Activated CD8-positive, alpha-beta memory T cell treated with anti-CD3 and anti-CD28 coated beads for 48 hours (primary cell): Measurements from ENCODE around the gene ACOX3.

ENCODE experiments used
- DNase-seq, 3 experiments: peaks; one replicate each; pipeline ENCODE4 v3.0.0-alpha.2; 2020; ENCODE audit warnings: low read depth in 2 of 3, low spot score in 2 of 3

ACOX3 gene

DNA sequence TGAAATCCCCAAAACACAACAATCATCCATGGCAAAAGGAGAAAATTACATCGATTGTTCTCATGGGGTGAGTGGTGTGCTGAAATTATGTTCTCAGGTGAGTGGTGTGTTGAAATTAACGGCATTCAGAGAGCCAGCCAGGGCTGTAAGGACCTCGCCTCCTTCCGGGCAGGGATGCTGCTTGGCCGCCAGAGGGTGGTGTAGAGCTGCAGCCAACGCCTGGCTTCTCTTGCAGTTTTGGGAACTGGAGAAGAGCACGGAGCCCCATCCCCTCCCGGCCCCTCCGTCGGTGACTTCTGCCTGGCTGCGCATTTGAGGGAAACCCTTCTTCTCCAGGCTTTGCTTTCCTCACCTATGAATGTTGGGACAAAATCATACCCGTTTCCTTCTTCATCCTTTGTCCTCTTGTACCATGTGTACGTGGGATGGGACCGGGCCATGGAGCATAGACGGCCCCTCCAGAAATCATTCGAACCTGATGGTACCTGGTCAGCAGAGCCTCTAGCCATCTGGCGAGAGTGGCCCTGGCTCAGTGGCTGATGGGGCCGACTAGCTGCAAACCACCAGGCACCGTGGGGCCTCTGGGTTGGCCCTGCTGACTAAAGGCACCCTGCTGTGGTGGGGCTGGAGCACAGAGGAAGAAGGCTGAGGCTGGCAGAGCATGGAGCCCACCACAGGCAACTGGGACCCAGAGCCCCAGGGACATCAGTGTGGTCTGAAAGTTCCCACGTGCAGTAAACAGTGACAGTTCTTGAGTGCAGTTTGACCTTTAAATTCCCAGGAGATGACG is 28.4 kb upstream of the ACOX3 start:
- DNase-seq: peak in 2 of 3 experiments; percentile 10 to 29

DNA sequence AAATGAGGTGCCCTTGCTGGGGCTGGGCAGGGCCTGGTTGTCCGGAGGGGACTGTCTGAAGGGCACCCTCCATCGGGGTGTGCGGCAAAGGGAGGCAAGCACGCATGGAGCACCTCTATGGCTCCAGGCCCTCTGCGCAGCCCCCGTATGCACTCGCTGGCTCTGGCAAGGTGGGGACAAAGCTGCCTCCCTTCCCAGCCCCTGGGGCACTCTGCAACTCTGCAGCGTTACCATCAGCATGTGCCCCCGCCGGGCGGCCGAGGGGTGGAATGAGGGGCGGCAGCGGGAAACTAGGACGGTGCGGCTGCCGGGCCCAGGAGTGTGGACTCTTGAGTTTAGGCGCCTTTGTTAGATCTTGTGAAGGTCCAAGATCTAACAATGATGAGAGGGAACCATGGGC is 26.5 kb upstream of the ACOX3 start:
- DNase-seq: no peak

DNA sequence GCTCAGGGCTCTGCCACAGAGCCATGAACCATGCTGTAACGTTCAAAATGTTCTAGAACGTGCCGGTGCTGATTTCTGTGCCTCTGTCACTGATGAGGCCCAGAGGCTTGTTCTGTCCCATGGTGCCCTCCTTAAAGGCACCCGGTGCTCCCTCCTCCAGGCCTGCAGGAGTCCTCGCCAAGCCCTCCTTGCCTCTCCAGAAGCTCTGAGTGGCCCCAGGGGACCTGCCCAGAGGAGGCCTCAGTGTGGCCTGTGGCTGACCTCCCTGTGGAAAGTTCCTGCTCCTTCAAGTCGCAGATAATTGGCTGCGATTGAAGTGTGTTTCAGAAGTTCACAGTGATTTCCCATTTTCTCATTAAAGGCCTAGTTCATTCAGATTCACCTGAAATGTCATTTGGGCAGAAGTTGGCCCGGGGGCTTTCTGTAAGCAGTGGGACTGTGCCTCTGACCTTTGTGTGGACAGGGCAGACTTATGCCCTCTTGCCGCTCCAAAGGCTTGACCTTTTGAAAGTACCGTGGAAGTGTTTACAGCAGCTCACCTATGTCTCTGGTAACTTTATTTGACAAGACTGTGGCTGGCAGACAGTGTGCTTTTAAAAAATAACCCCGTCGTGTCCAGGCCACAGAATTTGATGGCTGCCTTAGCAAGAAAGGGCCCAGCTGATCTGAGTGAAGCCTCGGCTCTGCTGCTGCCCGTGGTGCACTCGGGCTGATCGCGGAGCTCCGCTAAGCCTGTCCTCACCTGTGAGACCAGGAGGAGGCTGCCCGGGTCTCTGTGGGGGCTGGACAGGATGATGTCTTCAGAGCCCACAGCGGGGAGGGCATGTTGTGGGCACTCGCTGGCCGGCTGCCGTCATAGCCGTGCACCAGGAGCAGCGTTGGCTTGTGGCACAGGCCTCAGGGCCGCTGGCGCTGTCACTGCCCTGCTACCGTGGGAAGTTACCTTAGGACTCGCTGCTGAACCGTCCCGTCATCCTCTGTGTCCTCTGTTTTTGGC is 25.4 kb upstream of the ACOX3 start:
- DNase-seq: no peak

DNA sequence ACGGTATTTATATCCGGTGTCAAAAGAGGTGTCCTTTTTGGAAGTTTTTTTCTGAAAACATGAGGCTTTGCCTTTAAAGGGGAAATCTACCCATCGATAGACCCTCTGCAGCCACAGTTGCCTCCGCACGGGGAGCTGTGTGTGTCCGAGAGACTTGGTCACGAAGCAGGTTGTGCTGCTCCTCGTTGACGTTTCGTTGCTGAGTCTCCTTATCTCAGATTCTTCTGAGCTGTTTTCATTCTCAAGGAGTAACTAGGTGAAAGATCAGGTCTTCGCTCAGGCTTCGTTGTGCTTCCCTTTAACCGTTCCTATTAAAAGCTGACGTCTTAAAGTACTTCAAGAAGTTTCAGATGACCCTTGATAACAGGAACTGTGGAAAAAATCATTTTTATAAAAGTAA is 23.9 kb upstream of the ACOX3 start:
- no peak for DNase-seq

DNA sequence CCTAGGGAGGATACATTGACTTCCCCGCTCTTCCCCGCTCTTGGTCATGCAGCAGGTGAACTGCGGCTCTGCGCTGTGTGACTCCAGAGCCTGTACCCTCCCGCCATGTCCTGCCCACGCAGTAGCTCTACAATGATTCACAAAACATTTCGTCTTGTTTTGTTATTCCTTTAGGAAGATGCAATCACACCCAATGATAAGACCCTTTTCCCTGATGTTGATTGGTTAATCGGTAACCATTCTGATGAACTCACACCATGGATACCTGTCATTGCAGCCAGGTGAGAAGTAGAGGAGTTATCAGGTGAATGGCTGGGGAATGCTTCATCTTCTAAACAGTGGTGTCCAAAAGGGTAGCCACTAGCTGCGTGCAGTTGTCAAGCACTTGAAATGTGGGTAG is 23.3 kb upstream of the ACOX3 start:
- DNase-seq: no peak

DNA sequence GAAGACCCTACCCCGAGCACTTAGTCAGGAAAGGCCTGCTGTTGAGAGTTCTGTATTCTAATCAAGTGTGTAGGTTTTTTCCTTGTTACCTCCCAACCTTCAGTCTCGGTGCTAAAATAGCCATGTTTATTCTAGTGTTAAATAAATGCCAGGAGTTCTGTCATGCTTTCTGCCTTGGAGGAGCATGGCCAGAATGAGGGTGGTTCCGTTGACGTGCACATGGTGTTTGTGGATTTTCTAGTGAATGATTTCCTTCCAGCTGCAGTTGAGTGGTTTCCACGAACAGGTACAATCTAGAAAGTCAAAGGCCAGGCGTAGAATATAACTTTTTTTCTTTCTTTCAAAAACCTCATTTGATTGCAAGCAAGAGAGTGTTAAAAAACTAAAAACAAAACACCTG is 21.1 kb upstream of the ACOX3 start:
- DNase-seq: no peak

DNA sequence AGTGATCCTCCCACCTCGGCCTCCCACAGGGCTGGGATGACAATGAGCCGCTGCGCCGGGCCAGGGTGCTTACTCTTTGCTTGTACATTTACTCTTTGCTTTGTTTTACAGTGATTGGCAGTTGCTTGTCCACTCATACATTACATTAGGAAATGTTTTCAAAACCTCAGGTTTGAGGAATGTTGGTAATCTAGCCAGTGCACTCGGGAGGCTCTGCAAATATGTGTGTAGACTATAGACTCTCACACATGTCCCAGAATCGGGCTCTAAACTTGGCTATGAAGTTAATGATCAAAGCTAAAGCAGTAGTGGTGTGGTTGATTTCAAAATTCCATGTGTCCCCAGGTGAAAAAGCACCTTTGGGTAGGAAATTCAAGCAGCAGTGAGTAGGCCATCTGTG is 20.6 kb upstream of the ACOX3 start:
- no peak for DNase-seq

DNA sequence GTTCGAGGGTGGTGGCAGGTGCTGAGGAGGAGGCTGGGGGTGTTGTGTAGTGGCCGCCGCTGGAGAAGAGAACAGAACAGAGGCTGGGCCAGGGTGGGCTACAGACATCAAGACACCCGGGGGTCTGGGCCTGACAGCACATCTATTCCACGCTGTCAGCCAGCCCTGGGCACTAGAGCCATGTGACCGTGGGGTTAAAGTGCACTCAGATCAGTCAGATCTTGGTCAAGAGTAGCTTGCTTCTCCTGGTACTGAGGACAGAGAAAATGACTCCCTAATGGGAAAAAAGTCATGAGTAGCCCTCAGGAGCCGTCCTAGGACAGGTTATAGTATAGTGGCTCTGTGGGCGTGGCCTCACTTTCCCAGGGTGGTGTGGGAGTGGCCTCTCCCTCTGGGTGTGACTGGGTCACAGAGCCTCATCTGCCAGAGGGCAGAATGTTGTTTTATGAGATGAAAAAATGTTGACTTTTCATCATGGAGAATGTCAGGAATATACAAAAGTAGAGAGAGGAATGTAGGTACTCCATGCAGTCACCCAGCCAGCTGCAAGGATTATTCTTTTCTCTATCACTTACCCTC is 19.4 kb upstream of the ACOX3 start:
- DNase-seq: no peak

DNA sequence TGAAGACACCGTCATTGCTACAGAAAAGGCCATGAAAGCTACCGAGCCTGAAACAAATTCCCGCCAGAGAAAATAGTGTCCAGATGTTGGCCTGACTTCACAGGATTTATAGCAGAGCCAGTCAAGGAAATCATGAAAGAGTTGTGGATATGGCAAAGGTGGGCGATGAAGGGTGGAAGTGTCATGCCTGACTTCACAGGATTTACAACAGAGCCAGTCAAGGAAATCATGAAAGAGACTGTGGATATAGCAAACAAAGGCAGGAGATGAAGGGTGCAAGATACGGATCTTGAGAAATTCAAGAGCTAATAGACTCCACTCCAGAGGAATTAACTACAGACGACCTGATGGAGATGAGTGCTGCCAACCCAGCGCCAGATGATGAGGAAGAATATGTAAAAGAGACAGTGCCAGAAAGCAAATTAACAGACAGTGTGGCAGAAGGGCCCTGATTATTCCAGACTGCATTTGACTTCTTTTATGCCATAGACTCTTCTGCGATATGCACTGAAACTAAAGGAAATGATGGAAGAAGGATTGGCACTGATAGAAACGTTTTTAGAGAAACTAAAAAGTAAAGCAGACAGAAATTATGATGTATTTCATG is 17.2 kb upstream of the ACOX3 start:
- no peak for DNase-seq

DNA sequence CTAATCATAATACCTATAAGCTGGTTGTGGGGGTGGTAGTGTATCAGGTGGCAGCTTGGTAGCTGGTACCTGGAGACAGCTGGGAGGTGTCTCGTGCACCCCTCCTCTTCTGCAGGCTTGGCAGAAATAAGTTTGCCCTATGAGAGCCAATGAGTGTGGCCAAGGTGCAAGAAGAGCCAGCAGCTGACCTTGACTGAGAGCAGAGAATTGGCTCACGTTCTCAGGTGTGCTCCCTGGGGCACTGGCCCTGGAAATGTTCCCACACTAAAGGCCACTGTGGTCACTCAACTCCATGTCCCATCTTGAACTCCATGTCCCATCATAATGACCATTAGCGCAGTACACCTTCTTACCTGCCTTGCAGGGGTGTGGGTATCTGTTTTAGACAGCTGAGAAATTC is 13.4 kb upstream of the ACOX3 start:
- DNase-seq: no peak

DNA sequence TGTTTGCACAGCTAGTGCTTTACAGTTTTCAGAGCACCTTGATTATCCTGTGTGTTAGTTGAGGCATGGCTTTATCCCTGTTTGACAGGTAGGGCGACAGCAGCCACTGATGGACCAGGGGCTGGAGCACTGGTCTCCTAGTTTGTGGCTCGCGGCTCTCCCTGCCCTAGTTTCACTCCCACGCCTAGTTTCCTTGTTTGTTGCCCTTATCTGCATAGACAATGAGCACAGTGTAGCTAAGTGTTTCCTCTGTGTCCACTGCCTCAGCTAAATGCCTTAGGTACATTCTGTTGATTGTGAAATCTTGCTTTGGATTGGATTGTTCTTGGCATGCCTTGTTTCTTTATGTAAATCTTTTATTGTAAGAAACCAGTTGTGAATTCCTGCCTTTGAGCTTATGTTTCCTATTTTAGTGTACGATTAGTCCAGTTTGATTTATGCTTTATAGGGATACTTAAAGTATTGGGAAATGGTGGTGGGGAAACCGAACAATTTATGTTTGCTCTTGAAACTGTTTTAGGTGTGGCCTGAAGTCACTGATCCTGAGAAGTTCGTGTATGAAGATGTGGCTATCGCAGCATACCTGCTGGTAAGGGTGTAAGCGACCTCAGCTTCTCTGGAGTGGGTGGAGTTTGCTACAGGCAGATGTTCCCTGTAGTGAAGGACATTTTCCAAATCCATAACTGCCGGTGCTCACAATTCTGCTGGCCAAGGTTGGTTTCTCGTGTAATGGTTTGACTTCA is 11.1 kb upstream of the ACOX3 start:
- no peak for DNase-seq

DNA sequence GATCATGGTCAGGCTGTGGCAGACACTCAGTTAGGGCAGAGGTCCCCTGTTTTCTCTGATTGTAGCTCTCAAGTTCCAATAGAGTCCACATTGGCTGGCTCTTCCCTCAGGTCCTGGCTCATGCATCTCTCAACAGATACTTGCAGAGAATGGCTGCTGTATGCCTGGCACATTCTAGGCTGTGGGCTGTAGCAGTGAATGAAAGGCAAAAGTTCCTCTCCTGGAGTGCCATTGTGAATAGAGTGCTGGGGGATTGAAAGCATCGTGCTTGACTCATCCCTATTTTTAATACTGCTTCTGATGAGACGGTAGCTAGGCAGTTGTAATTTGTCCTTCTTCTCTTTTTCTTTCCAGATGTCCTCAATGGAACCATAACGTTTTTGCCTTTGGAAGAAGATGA is 5.6 kb upstream of the ACOX3 start:
- no peak for DNase-seq

DNA sequence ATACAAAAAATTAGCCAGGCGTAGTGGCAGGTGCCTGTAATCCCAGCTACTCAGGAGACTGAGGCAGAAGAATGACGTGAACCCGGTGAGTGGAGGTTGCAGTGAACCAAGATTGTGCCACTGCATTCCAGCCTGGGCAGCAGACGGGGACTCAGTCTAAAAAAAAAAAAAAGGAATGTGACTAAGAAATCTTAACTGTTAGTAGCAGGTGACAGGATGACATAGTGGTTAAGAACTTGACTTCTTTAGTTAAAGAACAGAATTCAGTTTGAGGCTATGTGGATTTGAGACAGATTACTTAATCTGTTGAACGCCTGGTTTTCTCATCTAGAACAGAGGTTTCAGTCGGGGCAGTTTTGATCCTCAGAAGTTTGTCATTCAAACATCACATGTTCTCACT is 3.3 kb upstream of the ACOX3 start:
- DNase-seq: no peak

DNA sequence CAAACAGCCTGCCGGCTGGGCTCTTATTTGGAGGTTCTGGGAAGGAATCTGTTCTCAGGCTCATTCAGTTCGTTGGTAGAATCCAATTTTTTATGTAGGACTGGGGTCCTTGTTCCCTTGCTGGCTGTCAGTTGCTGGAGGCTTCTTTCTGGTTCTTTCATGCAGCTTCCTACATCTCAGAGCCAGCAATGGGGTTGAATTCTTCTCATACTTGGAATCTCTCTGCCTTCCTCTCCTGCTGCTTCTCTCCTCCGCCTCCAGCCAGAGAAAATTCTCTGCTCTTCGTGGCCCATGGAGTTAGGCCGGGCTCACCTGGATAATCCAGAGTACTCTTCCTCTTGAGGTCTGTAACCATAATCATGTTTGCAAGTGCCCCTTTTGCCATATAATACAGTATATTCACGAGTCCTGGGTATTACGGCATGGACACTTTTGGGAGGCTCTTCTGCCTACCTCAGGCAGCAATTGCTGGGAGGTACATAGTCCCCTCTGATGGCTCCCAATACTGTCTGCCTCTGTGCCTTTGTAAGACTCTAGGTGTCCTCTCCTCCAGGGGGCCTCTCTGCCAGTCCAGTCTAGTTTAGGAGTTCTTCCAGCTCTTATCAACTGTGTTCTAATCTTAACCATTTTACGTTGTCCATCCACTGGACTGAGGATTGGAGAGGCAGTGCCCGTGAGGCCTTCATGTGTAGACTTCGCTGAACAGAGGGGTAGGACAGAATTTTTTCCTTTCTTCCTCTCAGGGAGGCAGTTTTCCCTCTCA is 2.3 kb upstream of the ACOX3 start:
- DNase-seq: no peak

DNA sequence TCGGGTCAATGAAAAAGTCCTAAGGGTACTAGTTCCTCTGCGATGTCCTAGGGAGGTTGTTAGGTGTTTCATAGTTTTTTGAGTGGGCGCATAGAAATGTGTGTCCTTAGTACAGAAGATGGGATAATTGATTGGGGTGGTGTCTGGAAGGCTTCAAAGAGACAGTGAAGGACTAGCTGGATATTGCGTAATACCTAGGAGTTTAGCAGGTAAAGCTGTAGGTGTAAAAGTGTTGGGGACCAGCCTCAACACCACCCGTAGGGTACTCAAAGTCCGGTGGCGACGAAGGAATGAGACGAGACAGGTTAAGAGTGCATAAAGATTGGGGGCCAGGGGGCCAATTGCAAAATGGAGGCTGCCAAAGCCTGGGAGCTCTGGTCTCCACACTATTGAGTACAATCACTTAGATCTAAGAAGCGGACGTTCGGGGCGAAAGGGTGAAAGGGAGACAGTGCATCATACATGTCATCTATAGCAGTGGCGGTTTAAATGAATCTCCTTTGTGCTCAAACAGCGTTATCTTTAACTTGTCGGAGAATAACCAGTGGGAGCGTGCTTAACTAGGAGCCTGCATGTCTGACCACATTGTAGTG is 1.1 kb upstream of the ACOX3 start:
- DNase-seq: no peak

DNA sequence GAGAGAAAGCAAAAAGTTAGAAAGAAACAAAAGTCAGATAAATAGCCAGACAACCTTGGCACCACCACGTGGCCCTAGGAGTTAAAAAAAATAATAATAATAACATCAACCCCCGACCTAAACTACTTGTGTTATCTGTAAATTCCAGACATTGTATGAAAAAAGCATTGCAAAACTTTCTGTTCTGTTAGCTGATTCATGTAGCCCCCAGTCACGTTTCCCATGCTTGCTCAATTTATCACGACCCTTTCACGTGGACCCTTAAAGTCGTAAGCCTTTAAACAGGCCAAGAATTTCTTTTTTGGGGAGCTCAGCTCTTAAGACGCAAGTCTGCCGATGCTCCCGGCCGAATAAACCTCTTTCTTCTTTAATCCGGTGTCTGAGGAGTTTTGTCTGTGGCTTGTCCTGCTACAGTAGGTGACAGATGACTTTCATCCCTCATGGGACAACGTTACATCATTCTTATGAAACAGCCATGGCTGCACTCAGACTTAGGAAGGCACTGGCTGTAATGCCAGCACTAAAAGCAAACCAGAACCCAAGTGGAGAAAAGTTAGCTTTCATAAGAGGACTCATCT is 520 bp downstream of the ACOX3 start:
- no peak for DNase-seq

DNA sequence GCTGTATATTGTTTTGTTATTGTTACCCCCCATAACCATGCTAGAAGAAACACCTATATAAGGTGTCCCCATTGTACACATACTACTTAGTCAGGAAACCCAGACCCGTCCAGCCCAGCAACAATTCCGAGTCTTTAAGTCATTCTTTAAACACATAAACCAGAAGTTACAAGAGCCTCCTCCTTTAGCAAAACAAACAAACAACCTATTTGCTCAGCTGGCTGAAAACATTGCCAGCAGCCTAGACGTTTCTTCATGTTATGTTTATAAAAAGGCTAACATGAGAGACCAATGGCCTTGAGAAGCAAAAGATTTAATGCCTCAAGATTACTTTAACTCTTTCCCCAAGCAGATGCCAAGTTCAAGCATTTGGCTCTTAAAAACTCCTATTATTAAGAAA is 1.4 kb downstream of the ACOX3 start:
- no peak for DNase-seq

DNA sequence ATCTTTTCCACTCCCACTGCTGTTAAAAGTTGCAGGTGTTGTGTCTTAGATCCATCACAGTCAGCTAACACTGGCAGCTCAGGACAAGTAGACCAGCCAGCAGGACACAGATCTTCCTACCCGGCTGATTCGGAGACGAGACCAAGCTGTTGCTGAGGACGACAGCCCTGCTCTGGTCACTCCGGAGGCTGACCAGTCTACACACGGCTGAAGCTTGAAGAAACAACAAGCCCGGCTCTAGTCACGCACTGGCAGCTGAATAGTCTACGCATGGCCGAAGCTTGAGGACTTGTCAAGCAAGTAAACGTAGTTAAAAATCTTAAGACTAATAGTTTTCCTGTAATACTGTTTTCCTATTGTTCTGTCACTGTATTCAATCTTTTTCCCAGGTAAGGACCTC is 1.8 kb downstream of the ACOX3 start:
- no peak for DNase-seq

DNA sequence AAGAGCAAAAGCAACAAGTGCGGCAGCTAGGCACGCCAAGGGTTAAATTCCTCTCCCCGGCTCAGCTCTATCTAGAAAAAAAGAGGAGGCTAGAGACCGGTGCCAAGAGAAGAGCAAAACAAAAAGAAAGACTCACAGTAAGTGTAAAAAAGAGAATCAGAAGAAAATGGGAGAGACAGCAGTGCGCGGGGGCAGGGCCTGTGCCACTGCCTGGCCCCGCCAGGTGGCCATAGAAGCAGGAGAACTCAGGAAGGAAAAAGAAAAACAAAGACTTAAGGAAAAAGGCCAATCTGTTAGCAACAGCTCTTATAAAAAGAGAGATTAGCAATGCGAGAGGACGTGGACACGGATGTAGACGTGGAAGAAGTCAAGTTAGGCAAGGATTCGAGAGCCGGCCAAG is 3.2 kb downstream of the ACOX3 start:
- DNase-seq: no peak
